GM12878 (cell line): ENCODE results near the gene WSCD2. TPM values are rescaled to one million over a fixed set of nuclear protein-coding genes. Genes with fewer than 3 reads are reported as not detected.

Experiments used
- ATAC-seq: fragments of 200-7000 bp; cut with Tn5 transposase; 3 replicates; pipeline ENCODE4 v1.9.1; 2020; ENCODE audit warnings: mild to moderate bottlenecking, moderate library complexity
- BruUV-seq: library from RNA; stranded (reverse); fragments of 400-500 nt; replicated peaks from 2 replicates; lab custom pipeline; 2021; lab: Mats Ljungman, UMichigan
- CTCF ChIA-PET: fragments of 300-600 bp; sonication (Branson Sonifier 250); formaldehyde crosslinking; extraction: SDS; loops from one replicate; lab custom pipeline; 2021; ENCODE audit warnings: inconsistent platforms; lab: Yijun Ruan, JAX
- POLR2A ChIA-PET: fragments of 350-600 bp; formaldehyde crosslinking; extraction: SDS; loops from one replicate; lab custom pipeline; 2021; ENCODE audit warnings: inconsistent platforms; lab: Charles Lee
- RAD21 ChIA-PET: fragments of 300-600 bp; sonication (Branson Sonifier 250); formaldehyde crosslinking; loops from one replicate; lab custom pipeline; 2023; ENCODE audit warnings: antibody characterized with exemption; ENCODE audit not compliant: unreplicated experiment; lab: Charles Lee
- SMC1A ChIA-PET: fragments of 300-600 bp; sonication (Branson Sonifier 250); formaldehyde crosslinking; loops from one replicate; lab custom pipeline; 2023; ENCODE audit not compliant: unreplicated experiment, uncharacterized antibody; lab: Charles Lee
- DNase-seq: peaks from one replicate; pipeline ENCODE4 v3.0.0-alpha.2; 2011; ENCODE audit warnings: low read depth, low spot score
- FAIRE-seq: peaks from 3 replicates; lab custom pipeline; 2011; peaks lifted over from hg19 to GRCh38; lab: Jason Lieb, UNC
- H2AFZ ChIP-seq: 2 replicates; pipeline ENCODE4 v1.6.0; 2011; ENCODE audit warnings: low read depth, low read length, control low read depth; ENCODE audit not compliant: control insufficient read depth
- H3K27ac ChIP-seq: 2 replicates; pipeline ENCODE4 v1.5.1; 2011; ENCODE audit warnings: control low read depth; ENCODE audit not compliant: control insufficient read depth, insufficient read depth
- H3K27me3 ChIP-seq, 2 experiments: replicated peaks in 1 of 2; 2 replicates each; pipeline versions ENCODE4 v1.6.0 to v1.6.1; 2011; ENCODE audit warnings: low read length in 1 of 2; ENCODE audit not compliant: control insufficient read depth in 2 of 2, insufficient read depth in 2 of 2
- H3K36me3 ChIP-seq, 2 experiments: 2 replicates each; pipeline ENCODE4 v1.5.1; 2011; ENCODE audit warnings: low read length in 1 of 2; ENCODE audit not compliant: control insufficient read depth in 2 of 2, insufficient read depth in 2 of 2
- H3K4me1 ChIP-seq: 2 replicates; pipeline ENCODE4 v1.6.1; 2011; ENCODE audit warnings: mild to moderate bottlenecking, low read length, moderate library complexity, mixed read lengths; ENCODE audit not compliant: control insufficient read depth, insufficient read depth
- H3K4me2 ChIP-seq: 2 replicates; pipeline ENCODE4 v1.6.0; 2011; ENCODE audit warnings: control low read depth; ENCODE audit not compliant: control insufficient read depth, insufficient read depth
- H3K4me3 ChIP-seq: fragments of 200-600 bp; sonication (generic); 2 replicates; pipeline ENCODE4 v1.5.1; 2016
- H3K79me2 ChIP-seq: 2 replicates; pipeline ENCODE4 v1.6.0; 2011; ENCODE audit warnings: low read length; ENCODE audit not compliant: control insufficient read depth, insufficient read depth
- H3K9ac ChIP-seq: 2 replicates; pipeline ENCODE4 v1.8.0; 2011; ENCODE audit warnings: low read length, control low read depth, mixed read lengths; ENCODE audit not compliant: control insufficient read depth, insufficient read depth
- H3K9me3 ChIP-seq: replicated peaks from 3 replicates; pipeline ENCODE4 v1.5.1; 2011; ENCODE audit warnings: mild to moderate bottlenecking, low read length; ENCODE audit not compliant: control insufficient read depth, insufficient read depth
- H4K20me1 ChIP-seq: 2 replicates; pipeline ENCODE4 v1.6.0; 2011; ENCODE audit not compliant: control insufficient read depth, insufficient read depth
- CTCF ChIP-seq, 3 experiments: IDR thresholded peaks in 2 of 3; conservative IDR thresholded peaks in 1 of 3; 2 replicates each; pipeline ENCODE4 v1.5.1; 2011; ENCODE audit warnings: low read depth in 3 of 3, low read length in 3 of 3, mild to moderate bottlenecking in 3 of 3, control low read depth in 2 of 3, moderate library complexity in 2 of 3, inconsistent platforms in 1 of 3, mixed read lengths in 1 of 3; ENCODE audit not compliant: control insufficient read depth in 2 of 3, insufficient read depth in 1 of 3; ENCODE audit errors: extremely low read depth in 1 of 3
- HDGF ChIP-seq: fragments of 450-650 bp; IDR thresholded peaks from 2 replicates; pipeline ENCODE4 v1.6.1; 2016; ENCODE audit warnings: antibody characterized with exemption
- IRF4 ChIP-seq: IDR thresholded peaks from 2 replicates; pipeline ENCODE4 v1.6.1; 2011; ENCODE audit warnings: low read depth, low read length
- JUNB ChIP-seq: IDR thresholded peaks from 2 replicates; pipeline ENCODE4 v1.6.1; 2016; ENCODE audit warnings: antibody characterized with exemption, mild to moderate bottlenecking
- JUND ChIP-seq: IDR thresholded peaks from 2 replicates; pipeline ENCODE4 v1.6.1; 2012; ENCODE audit warnings: low read depth, mild to moderate bottlenecking, low read length, improper control_type of control experiment, moderate library complexity
- LARP7 ChIP-seq: fragments of 450-650 bp; IDR thresholded peaks from 2 replicates; pipeline ENCODE4 v1.6.1; 2017; ENCODE audit warnings: mild to moderate bottlenecking
- NR2F1 ChIP-seq: fragments of 450-650 bp; conservative IDR thresholded peaks from 2 replicates; pipeline ENCODE4 v1.6.1; 2017; ENCODE audit warnings: mild to moderate bottlenecking
- SIX5 ChIP-seq: IDR thresholded peaks from 2 replicates; pipeline ENCODE4 v1.6.1; 2011; ENCODE audit warnings: mild to moderate bottlenecking, low read depth, low read length, moderate library complexity; ENCODE audit not compliant: severe bottlenecking
- SP1 ChIP-seq: IDR thresholded peaks from one replicate; pipeline ENCODE4 v1.6.1; 2011; ENCODE audit warnings: low read depth, low read length
- ZBTB33 ChIP-seq: fragments of 450-650 bp; IDR thresholded peaks from 2 replicates; pipeline ENCODE4 v1.6.1; 2017; ENCODE audit warnings: mild to moderate bottlenecking
- ZNF24 ChIP-seq: fragments of 450-650 bp; IDR thresholded peaks from 2 replicates; pipeline ENCODE4 v1.6.1; 2017; ENCODE audit warnings: antibody characterized with exemption, mild to moderate bottlenecking
- ZSCAN29 ChIP-seq: fragments of 450-650 bp; IDR thresholded peaks from 2 replicates; pipeline ENCODE4 v1.6.1; 2017; ENCODE audit warnings: mild to moderate bottlenecking, moderate library complexity
- in situ Hi-C: fragments of 300-500 bp; cut with MboI; formaldehyde crosslinking; loops from 9 replicates; pipeline ENCODE4 v1.14.3; 2018; ENCODE audit warnings: mixed read lengths
- intact Hi-C: fragments of 100-400 bp; cut with micrococcal nuclease; formaldehyde crosslinking; loops from one replicate; pipeline ENCODE4 v1.14.2; 2022; ENCODE audit not compliant: unreplicated experiment
- polyA plus RNA-seq, 11 experiments: library from polyadenylated mRNA; depleted of rRNA in 4 of 11; unstranded in 6 of 11; stranded (reverse) in 5 of 11; fragments of >200 nt; fragmentation: Nextera tagmentation in 4 of 11; fragmentation: Illumina TruSeq in 1 of 11; extraction: Ambion mirVana in 4 of 11; extraction: Trizol in 1 of 11; gene quantifications; 1 replicate in 1 of 11; 2 replicates in 10 of 11; pipeline versions ENCODE4 v1.2.1 to v1.2.3, GENCODE V29; 2011 to 2016; ENCODE audit warnings: inconsistent platforms in 2 of 11, missing spikeins in 2 of 11, low read depth in 1 of 11
- total RNA-seq, 4 experiments: library from RNA; depleted of rRNA in 3 of 4; stranded (reverse); fragments of >200 nt in 3 of 4; fragmentation: Illumina TruSeq in 1 of 4; extraction: Trizol in 1 of 4; gene quantifications; 2 replicates each; pipeline versions ENCODE4 v1.2.1 to v1.2.3, GENCODE V29; 2013 to 2021

Gene WSCD2
- total and polyA plus RNA-seq, 10 of the 15 experiments (the other 5 are each of a cell fraction or from before 2014, with no cell fraction given): 0.41 TPM; not detected in 9

GRCh38 chr12:108277613-108278012, 148.5 kb downstream of the WSCD2 start:
- no peak overlapping the region for H3K4me3 ChIP-seq
- H3K27ac ChIP-seq: no peak overlapping the region
- intact Hi-C loops (no loop called here), in situ Hi-C loops (no loop called here)
- no peaks in the 10 kb centered on the region for H3K36me3 ChIP-seq
- H3K4me2 ChIP-seq: no peak overlapping the region
- RAD21 ChIA-PET: interaction anchor here (0.6 kb wide), 1 partner anchor 388 kb away, joined by 3 read pairs; no protein-coding TSS in a partner anchor
- H3K79me2 ChIP-seq: no peaks in the 10 kb centered on the region
- FAIRE-seq (no peak), DNase-seq (no peak), ATAC-seq (no peak)
- no TSS peak for BruUV-seq
- H3K9ac ChIP-seq: no peak overlapping the region
- H4K20me1 ChIP-seq: no peaks in the 10 kb centered on the region
- H3K27me3 ChIP-seq: peaks cover 0 to 4% of the 10 kb centered on the region in 2 experiments; a peak in 1 of 4 replicates
- TF ChIP-seq CTCF (IDR thresholded peaks at IDR 0.05 in 2 of 3, conservative IDR thresholded peaks at IDR 0.05 in 1 of 3; ENCODE audit: control insufficient read depth in 2 of 3, extremely low read depth in 1 of 3, insufficient read depth in 1 of 3, low read depth in 3 of 3, low read length in 3 of 3) (no peak), IRF4 (no peak), SP1 (no peak), HDGF (no peak), SIX5 (no peak), ZBTB33 (no peak), JUNB (no peak), LARP7 (no peak), ZSCAN29 (no peak), NR2F1 (no peak), JUND (no peak), ZNF24 (no peak)
- no peak overlapping the region for H2AFZ ChIP-seq
- CTCF ChIA-PET: interaction anchor here (0.6 kb wide), 1 partner anchor 52 kb away, joined by 3 read pairs; no protein-coding TSS in a partner anchor
- H3K4me1 ChIP-seq: no peaks in the 10 kb centered on the region
- H3K9me3 ChIP-seq: no peaks in the 10 kb centered on the region; the same call in 2 of the 3 replicates
- POLR2A ChIA-PET: no interaction called here
- SMC1A ChIA-PET: interaction anchor here (0.9 kb wide), 2 partner anchors 8 to 12 kb away, joined by 3 to 4 read pairs; no protein-coding TSS in a partner anchor
